DOHH2 (cell line): ENCODE measurements around the gene PAQR4.

ENCODE experiments used
- EZH2phosphoT487 ChIP-seq: fragments of 200-600 bp; sonication (generic); IDR thresholded peaks from 2 replicates; pipeline ENCODE4 v1.6.1; 2017; ENCODE audit warnings: borderline replicate concordance, mild to moderate bottlenecking, antibody characterized with exemption, low read length, moderate library complexity, mixed read lengths
- TF ChIP-seq, protein P1 (sequence below): fragments of 200-600 bp; sonication (generic); IDR thresholded peaks from one replicate; pipeline ENCODE4 v1.5.1; 2014; ENCODE audit warnings: antibody characterized with exemption, mild to moderate bottlenecking, low read depth, low read length; ENCODE audit not compliant: poor library complexity, severe bottlenecking

DNA sequence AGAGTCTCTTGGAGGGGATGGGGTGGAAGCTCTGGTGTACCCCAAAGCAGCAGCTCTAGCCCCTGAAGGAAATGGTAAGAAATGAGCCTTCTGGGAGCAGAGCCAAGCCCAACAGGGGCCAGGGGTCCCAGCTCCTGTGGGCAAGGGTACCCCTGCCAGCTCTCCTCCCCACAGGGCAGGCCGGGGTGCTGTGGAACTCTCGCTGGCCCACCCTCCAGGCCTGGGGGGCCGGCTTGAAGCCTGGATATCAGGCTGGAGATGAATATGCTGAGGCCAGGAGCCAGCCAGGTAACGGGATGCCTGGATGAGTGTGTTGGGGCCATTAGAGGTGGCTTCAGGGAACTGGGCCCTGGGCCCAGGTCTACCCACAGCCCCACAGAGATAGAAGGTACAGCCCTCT lies 31.4 kb downstream of the PAQR4 start:
- TF ChIP-seq, protein P1, sequence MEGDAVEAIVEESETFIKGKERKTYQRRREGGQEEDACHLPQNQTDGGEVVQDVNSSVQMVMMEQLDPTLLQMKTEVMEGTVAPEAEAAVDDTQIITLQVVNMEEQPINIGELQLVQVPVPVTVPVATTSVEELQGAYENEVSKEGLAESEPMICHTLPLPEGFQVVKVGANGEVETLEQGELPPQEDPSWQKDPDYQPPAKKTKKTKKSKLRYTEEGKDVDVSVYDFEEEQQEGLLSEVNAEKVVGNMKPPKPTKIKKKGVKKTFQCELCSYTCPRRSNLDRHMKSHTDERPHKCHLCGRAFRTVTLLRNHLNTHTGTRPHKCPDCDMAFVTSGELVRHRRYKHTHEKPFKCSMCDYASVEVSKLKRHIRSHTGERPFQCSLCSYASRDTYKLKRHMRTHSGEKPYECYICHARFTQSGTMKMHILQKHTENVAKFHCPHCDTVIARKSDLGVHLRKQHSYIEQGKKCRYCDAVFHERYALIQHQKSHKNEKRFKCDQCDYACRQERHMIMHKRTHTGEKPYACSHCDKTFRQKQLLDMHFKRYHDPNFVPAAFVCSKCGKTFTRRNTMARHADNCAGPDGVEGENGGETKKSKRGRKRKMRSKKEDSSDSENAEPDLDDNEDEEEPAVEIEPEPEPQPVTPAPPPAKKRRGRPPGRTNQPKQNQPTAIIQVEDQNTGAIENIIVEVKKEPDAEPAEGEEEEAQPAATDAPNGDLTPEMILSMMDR = no peak
- TF ChIP-seq EZH2phosphoT487 = no peak
